ENCODE results near the gene KHDRBS2.

The KHDRBS2 gene

GRCh38 chr6:61745994-61746393 lies 540.0 kb downstream of the KHDRBS2 start:
- no peak for TF ChIP-seq CTCF (conservative IDR thresholded peaks at IDR 0.05)
- no peak overlapping the region for H3K27ac ChIP-seq

- peak; percentile 25; the same call in 1 of the 2 replicates for TF ChIP-seq CTCF (conservative IDR thresholded peaks at IDR 0.05)
- H3K27ac ChIP-seq, result no peak overlapping the region
Measured at GRCh38 chr6:61711849-61712248, 574.2 kb downstream of the KHDRBS2 start.

- no peak for TF ChIP-seq CTCF (conservative IDR thresholded peaks at IDR 0.05)
- H3K27ac ChIP-seq, result no peak overlapping the region
Measured at GRCh38 chr6:61688165-61688564, 597.9 kb downstream of the KHDRBS2 start.

- no peak overlapping the region for H3K27ac ChIP-seq
- TF ChIP-seq CTCF (conservative IDR thresholded peaks at IDR 0.05), result no peak
Measured at GRCh38 chr6:61682562-61682961, 603.5 kb downstream of the KHDRBS2 start.

GRCh38 chr6:61679625-61680024 lies 606.4 kb downstream of the KHDRBS2 start:
- no peak overlapping the region for H3K27ac ChIP-seq
- TF ChIP-seq CTCF (conservative IDR thresholded peaks at IDR 0.05), result no peak

- TF ChIP-seq CTCF (conservative IDR thresholded peaks at IDR 0.05), result no peak
- H3K27ac ChIP-seq, result no peak overlapping the region
Measured at GRCh38 chr6:61675734-61676133, 610.3 kb downstream of the KHDRBS2 start.

GRCh38 chr6:61649845-61650244 lies 636.2 kb downstream of the KHDRBS2 start:
- no peak overlapping the region for H3K27ac ChIP-seq
- TF ChIP-seq CTCF (conservative IDR thresholded peaks at IDR 0.05), result no peak

GRCh38 chr6:61640463-61640862 lies 645.6 kb downstream of the KHDRBS2 start:
- no peak for TF ChIP-seq CTCF (conservative IDR thresholded peaks at IDR 0.05)

More at GRCh38 chr6:61640463-61640862, 645.6 kb downstream of the KHDRBS2 start:
- H3K27ac ChIP-seq, result no peak overlapping the region

All from VCaP (cell line).